ENCODE data around the gene DRD2.
A peak's percentile ranks its signal among the peaks of the same experiment; 100 is the strongest.

DRD2 gene

GRCh38 chr11:113514856-113515255 lies 39.7 kb upstream of the DRD2 start:
- TF ChIP-seq CTCF (conservative IDR thresholded peaks at IDR 0.05; ENCODE audit: control insufficient read depth, insufficient read depth, low read depth, low read length): no peak
- H3K4me3 ChIP-seq (ENCODE audit: control insufficient read depth, low read depth, low read length): no peak overlapping the region
- DNase-seq (ENCODE audit: low read depth): no peak

- no peak for TF ChIP-seq CTCF (conservative IDR thresholded peaks at IDR 0.05; ENCODE audit: control insufficient read depth, insufficient read depth, low read depth, low read length)
- no peak overlapping the region for H3K4me3 ChIP-seq (ENCODE audit: control insufficient read depth, low read depth, low read length)
- DNase-seq (ENCODE audit: low read depth): no peak
These were observed 32.1 kb upstream of the DRD2 start for GRCh38 chr11:113507341-113507740.

- TF ChIP-seq CTCF (conservative IDR thresholded peaks at IDR 0.05; ENCODE audit: control insufficient read depth, insufficient read depth, low read depth, low read length): no peak
- no peak for DNase-seq (ENCODE audit: low read depth)
These were observed 31.7 kb upstream of the DRD2 start for GRCh38 chr11:113506893-113507292.

GRCh38 chr11:113506461-113506860 lies 31.3 kb upstream of the DRD2 start:
- no peak for TF ChIP-seq CTCF (conservative IDR thresholded peaks at IDR 0.05; ENCODE audit: control insufficient read depth, insufficient read depth, low read depth, low read length)
- no peak for DNase-seq (ENCODE audit: low read depth)
- H3K4me3 ChIP-seq (ENCODE audit: control insufficient read depth, low read depth, low read length): no peak overlapping the region

More at GRCh38 chr11:113506893-113507292, 31.7 kb upstream of the DRD2 start:
- no peak overlapping the region for H3K4me3 ChIP-seq (ENCODE audit: control insufficient read depth, low read depth, low read length)

- peak; percentile 10 for DNase-seq (ENCODE audit: low read depth)
- TF ChIP-seq CTCF (conservative IDR thresholded peaks at IDR 0.05; ENCODE audit: control insufficient read depth, insufficient read depth, low read depth, low read length): no peak
- no peak overlapping the region for H3K4me3 ChIP-seq (ENCODE audit: control insufficient read depth, low read depth, low read length)
These were observed 30.6 kb upstream of the DRD2 start for GRCh38 chr11:113505541-113506375.

GRCh38 chr11:113505046-113505445 lies 29.8 kb upstream of the DRD2 start:
- DNase-seq (ENCODE audit: low read depth): no peak
- TF ChIP-seq CTCF (conservative IDR thresholded peaks at IDR 0.05; ENCODE audit: control insufficient read depth, insufficient read depth, low read depth, low read length): no peak
- no peak overlapping the region for H3K4me3 ChIP-seq (ENCODE audit: control insufficient read depth, low read depth, low read length)
